Measurements from ENCODE around the gene DNASE1L1.
"Not testable (repeated sequence)": the region's sequence is repeated elsewhere in the genome, so short reads cannot be mapped to it uniquely, and the experiment has no call there.

DNA sequence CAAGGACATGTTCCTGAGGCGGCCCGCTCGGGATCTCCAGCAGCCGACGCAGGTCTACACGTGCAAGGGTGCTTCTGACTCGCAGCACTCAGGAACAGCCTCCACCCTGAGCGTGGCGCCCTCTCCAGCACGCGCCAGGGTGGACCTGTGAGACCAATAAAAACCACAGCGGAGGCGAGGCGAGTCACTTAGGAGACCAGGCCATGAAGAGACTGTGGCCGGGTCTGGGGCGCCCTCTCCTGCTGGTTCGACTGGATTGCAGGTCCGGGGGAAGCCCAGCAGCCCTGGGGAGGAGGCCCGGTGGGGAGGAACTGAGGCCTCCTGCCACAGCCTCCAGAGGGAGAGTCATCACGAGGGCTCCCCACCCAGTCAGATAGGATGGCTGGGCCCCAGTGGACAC is 21.0 kb downstream of the DNASE1L1 start:
- TF ChIP-seq, protein P1, sequence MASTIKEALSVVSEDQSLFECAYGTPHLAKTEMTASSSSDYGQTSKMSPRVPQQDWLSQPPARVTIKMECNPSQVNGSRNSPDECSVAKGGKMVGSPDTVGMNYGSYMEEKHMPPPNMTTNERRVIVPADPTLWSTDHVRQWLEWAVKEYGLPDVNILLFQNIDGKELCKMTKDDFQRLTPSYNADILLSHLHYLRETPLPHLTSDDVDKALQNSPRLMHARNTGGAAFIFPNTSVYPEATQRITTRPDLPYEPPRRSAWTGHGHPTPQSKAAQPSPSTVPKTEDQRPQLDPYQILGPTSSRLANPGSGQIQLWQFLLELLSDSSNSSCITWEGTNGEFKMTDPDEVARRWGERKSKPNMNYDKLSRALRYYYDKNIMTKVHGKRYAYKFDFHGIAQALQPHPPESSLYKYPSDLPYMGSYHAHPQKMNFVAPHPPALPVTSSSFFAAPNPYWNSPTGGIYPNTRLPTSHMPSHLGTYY (CRISPR knock-in tag; IDR thresholded peaks at IDR 0.05) = not testable (repeated sequence)
- TF ChIP-seq, protein P2, sequence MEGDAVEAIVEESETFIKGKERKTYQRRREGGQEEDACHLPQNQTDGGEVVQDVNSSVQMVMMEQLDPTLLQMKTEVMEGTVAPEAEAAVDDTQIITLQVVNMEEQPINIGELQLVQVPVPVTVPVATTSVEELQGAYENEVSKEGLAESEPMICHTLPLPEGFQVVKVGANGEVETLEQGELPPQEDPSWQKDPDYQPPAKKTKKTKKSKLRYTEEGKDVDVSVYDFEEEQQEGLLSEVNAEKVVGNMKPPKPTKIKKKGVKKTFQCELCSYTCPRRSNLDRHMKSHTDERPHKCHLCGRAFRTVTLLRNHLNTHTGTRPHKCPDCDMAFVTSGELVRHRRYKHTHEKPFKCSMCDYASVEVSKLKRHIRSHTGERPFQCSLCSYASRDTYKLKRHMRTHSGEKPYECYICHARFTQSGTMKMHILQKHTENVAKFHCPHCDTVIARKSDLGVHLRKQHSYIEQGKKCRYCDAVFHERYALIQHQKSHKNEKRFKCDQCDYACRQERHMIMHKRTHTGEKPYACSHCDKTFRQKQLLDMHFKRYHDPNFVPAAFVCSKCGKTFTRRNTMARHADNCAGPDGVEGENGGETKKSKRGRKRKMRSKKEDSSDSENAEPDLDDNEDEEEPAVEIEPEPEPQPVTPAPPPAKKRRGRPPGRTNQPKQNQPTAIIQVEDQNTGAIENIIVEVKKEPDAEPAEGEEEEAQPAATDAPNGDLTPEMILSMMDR (IDR thresholded peaks at IDR 0.05) = not testable (repeated sequence)
- not testable (repeated sequence) for TF ChIP-seq TEAD4 (CRISPR knock-in tag; IDR thresholded peaks at IDR 0.05); JUN (CRISPR knock-in tag; IDR thresholded peaks at IDR 0.05); FOXK1 (CRISPR knock-in tag; IDR thresholded peaks at IDR 0.05); IRF2 (CRISPR knock-in tag; IDR thresholded peaks at IDR 0.05; ENCODE audit: borderline replicate concordance, low read depth); ZNF121 (CRISPR knock-in tag; IDR thresholded peaks at IDR 0.05); ESRRA (CRISPR knock-in tag; IDR thresholded peaks at IDR 0.05; ENCODE audit: borderline replicate concordance); FOXJ3 (CRISPR knock-in tag; IDR thresholded peaks at IDR 0.05; ENCODE audit: borderline replicate concordance); NFYB (CRISPR knock-in tag; conservative IDR thresholded peaks at IDR 0.05; ENCODE audit: low read depth); NR3C1 (CRISPR knock-in tag; conservative IDR thresholded peaks at IDR 0.05; ENCODE audit: low read depth)
- TF ChIP-seq, protein P3, sequence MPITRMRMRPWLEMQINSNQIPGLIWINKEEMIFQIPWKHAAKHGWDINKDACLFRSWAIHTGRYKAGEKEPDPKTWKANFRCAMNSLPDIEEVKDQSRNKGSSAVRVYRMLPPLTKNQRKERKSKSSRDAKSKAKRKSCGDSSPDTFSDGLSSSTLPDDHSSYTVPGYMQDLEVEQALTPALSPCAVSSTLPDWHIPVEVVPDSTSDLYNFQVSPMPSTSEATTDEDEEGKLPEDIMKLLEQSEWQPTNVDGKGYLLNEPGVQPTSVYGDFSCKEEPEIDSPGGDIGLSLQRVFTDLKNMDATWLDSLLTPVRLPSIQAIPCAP (CRISPR knock-in tag; IDR thresholded peaks at IDR 0.05) = not testable (repeated sequence)
- TF ChIP-seq, protein P4, sequence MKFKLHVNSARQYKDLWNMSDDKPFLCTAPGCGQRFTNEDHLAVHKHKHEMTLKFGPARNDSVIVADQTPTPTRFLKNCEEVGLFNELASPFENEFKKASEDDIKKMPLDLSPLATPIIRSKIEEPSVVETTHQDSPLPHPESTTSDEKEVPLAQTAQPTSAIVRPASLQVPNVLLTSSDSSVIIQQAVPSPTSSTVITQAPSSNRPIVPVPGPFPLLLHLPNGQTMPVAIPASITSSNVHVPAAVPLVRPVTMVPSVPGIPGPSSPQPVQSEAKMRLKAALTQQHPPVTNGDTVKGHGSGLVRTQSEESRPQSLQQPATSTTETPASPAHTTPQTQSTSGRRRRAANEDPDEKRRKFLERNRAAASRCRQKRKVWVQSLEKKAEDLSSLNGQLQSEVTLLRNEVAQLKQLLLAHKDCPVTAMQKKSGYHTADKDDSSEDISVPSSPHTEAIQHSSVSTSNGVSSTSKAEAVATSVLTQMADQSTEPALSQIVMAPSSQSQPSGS (CRISPR knock-in tag; IDR thresholded peaks at IDR 0.05; ENCODE audit: borderline replicate concordance, low read depth) = not testable (repeated sequence)
- TF ChIP-seq, protein P5, sequence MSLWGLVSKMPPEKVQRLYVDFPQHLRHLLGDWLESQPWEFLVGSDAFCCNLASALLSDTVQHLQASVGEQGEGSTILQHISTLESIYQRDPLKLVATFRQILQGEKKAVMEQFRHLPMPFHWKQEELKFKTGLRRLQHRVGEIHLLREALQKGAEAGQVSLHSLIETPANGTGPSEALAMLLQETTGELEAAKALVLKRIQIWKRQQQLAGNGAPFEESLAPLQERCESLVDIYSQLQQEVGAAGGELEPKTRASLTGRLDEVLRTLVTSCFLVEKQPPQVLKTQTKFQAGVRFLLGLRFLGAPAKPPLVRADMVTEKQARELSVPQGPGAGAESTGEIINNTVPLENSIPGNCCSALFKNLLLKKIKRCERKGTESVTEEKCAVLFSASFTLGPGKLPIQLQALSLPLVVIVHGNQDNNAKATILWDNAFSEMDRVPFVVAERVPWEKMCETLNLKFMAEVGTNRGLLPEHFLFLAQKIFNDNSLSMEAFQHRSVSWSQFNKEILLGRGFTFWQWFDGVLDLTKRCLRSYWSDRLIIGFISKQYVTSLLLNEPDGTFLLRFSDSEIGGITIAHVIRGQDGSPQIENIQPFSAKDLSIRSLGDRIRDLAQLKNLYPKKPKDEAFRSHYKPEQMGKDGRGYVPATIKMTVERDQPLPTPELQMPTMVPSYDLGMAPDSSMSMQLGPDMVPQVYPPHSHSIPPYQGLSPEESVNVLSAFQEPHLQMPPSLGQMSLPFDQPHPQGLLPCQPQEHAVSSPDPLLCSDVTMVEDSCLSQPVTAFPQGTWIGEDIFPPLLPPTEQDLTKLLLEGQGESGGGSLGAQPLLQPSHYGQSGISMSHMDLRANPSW (CRISPR knock-in tag; conservative IDR thresholded peaks at IDR 0.05; ENCODE audit: low read depth) = not testable (repeated sequence)

Measured in WTC11 (cell line).